Adrenal gland (tissue), 5 donors: ENCODE results near the gene THAP12.

Experiments used
- CTCF ChIP-seq, 6 experiments: fragments of 450-650 bp in 4 of 6; fragments of 200-600 bp in 2 of 6; sonication (generic) in 1 of 6; IDR thresholded peaks; 1 replicate in 5 of 6; 2 replicates in 1 of 6; pipeline versions ENCODE4 v1.5.1 to v1.8.0; 2016 to 2021; ENCODE audit warnings: antibody characterized with exemption in 6 of 6, mild to moderate bottlenecking in 2 of 6, moderate library complexity in 1 of 6
- POLR2A ChIP-seq, 2 donors: fragments of 450-650 bp; IDR thresholded peaks; one replicate each; pipeline ENCODE4 v1.6.1; 2017; ENCODE audit warnings: antibody characterized with exemption in 2 of 2, mild to moderate bottlenecking in 2 of 2, moderate library complexity in 1 of 2
- donor health status: DM: no; HTN: no; CAD: no.

- no peak for TF ChIP-seq CTCF (IDR thresholded peaks at IDR 0.05)
- no peak for TF ChIP-seq POLR2A (IDR thresholded peaks at IDR 0.05)
Observed at GRCh38 chr11:76329084-76329648, 51.8 kb downstream of the THAP12 start.
